H9 (cell line): Measurements from ENCODE around the gene BMERB1. TPM values are rescaled to one million over a fixed set of nuclear protein-coding genes. Genes with fewer than 3 reads are reported as not detected.

Source experiments
- DNase-seq: peaks from one replicate; pipeline ENCODE4 v3.0.0-alpha.2; 2017
- H2AFZ ChIP-seq: one replicate; pipeline ENCODE4 v1.6.1; 2013; ENCODE audit warnings: mild to moderate bottlenecking, low read length, control low read depth, moderate library complexity
- H2AK5ac ChIP-seq: 2 replicates; pipeline ENCODE4 v1.6.1; 2013; ENCODE audit warnings: low read length, control low read depth, mixed read lengths; ENCODE audit not compliant: insufficient read length
- H2BK120ac ChIP-seq: one replicate; pipeline ENCODE4 v1.6.1; 2013; ENCODE audit warnings: low read depth, mild to moderate bottlenecking, low read length, control low read depth, inconsistent platforms; ENCODE audit not compliant: poor library complexity, severe bottlenecking
- H2BK12ac ChIP-seq: 2 replicates; pipeline ENCODE4 v1.6.1; 2013; ENCODE audit warnings: low read length, control low read depth, mixed read lengths, low read depth; ENCODE audit not compliant: insufficient read length
- H2BK15ac ChIP-seq: 2 replicates; pipeline ENCODE4 v1.6.1; 2013; ENCODE audit warnings: low read depth, low read length, control low read depth
- H2BK20ac ChIP-seq: one replicate; pipeline ENCODE4 v1.6.1; 2013; ENCODE audit warnings: low read depth, mild to moderate bottlenecking, low read length, control low read depth, inconsistent platforms; ENCODE audit not compliant: poor library complexity, severe bottlenecking
- H2BK5ac ChIP-seq: 2 replicates; pipeline ENCODE4 v1.6.1; 2013; ENCODE audit warnings: low read length, control low read depth, mixed read lengths; ENCODE audit not compliant: insufficient read length
- H3K14ac ChIP-seq: 2 replicates; pipeline ENCODE4 v1.6.1; 2013; ENCODE audit warnings: low read length, control low read depth; ENCODE audit not compliant: insufficient read depth
- H3K18ac ChIP-seq: 2 replicates; pipeline ENCODE4 v1.6.1; 2013; ENCODE audit warnings: low read depth, mild to moderate bottlenecking, mixed read lengths, low read length, control low read depth; ENCODE audit not compliant: insufficient read length
- H3K23ac ChIP-seq: 2 replicates; pipeline ENCODE4 v1.6.1; 2013; ENCODE audit warnings: low read length, control low read depth, mixed read lengths, low read depth; ENCODE audit not compliant: insufficient read length
- H3K23me2 ChIP-seq: 2 replicates; pipeline ENCODE4 v1.6.1; 2013; ENCODE audit warnings: low read depth, mild to moderate bottlenecking, mixed read lengths, low read length, control low read depth; ENCODE audit not compliant: insufficient read length, poor library complexity, severe bottlenecking
- H3K27ac ChIP-seq: 2 replicates; pipeline ENCODE4 v1.5.1; 2013; ENCODE audit warnings: low read length, control low read depth, mixed read lengths, low read depth; ENCODE audit not compliant: insufficient read length
- H3K27me3 ChIP-seq: 2 replicates; pipeline ENCODE4 v1.6.1; 2013; ENCODE audit warnings: low read length, control low read depth, inconsistent platforms; ENCODE audit not compliant: insufficient read depth
- H3K4ac ChIP-seq: 2 replicates; pipeline ENCODE4 v1.6.1; 2013; ENCODE audit warnings: low read depth, mild to moderate bottlenecking, control low read depth, inconsistent platforms, low read length, moderate library complexity
- H3K4me1 ChIP-seq: 2 replicates; pipeline ENCODE4 v1.6.1; 2013; ENCODE audit warnings: low read length, control low read depth, inconsistent platforms; ENCODE audit not compliant: insufficient read depth
- H3K4me2 ChIP-seq: 2 replicates; pipeline ENCODE4 v1.6.1; 2013; ENCODE audit warnings: low read length, control low read depth, mixed read lengths; ENCODE audit not compliant: insufficient read length, insufficient read depth
- H3K56ac ChIP-seq: 2 replicates; pipeline ENCODE4 v1.6.1; 2013; ENCODE audit warnings: low read depth, mild to moderate bottlenecking, mixed read lengths, low read length, control low read depth; ENCODE audit not compliant: insufficient read length
- H3K79me1 ChIP-seq: 2 replicates; pipeline ENCODE4 v1.6.1; 2013; ENCODE audit warnings: low read depth, mild to moderate bottlenecking, moderate library complexity, low read length, control low read depth, inconsistent platforms; ENCODE audit not compliant: insufficient read depth, poor library complexity, severe bottlenecking
- H3K79me2 ChIP-seq: 2 replicates; pipeline ENCODE4 v1.6.1; 2013; ENCODE audit warnings: low read length, control low read depth, inconsistent platforms; ENCODE audit not compliant: insufficient read depth
- H3K9ac ChIP-seq: 2 replicates; pipeline ENCODE4 v1.6.1; 2013; ENCODE audit warnings: low read length, control low read depth, mixed read lengths; ENCODE audit not compliant: insufficient read length; ENCODE audit errors: extremely low read depth
- H3K9me3 ChIP-seq: one replicate; pipeline ENCODE4 v1.6.1; 2013; ENCODE audit warnings: low read depth, low read length, inconsistent platforms; ENCODE audit not compliant: control insufficient read depth
- H3T11ph ChIP-seq: one replicate; pipeline ENCODE4 v1.6.1; 2013; ENCODE audit warnings: mild to moderate bottlenecking, low read length, control low read depth, inconsistent platforms
- H4K20me1 ChIP-seq: one replicate; pipeline ENCODE4 v1.6.1; 2013; ENCODE audit not compliant: control insufficient read depth, insufficient read length, insufficient read depth
- H4K5ac ChIP-seq: 2 replicates; pipeline ENCODE4 v1.6.1; 2013; ENCODE audit warnings: low read depth, mild to moderate bottlenecking, mixed read lengths, low read length, control low read depth; ENCODE audit not compliant: insufficient read length
- H4K8ac ChIP-seq: replicated peaks from 2 replicates; pipeline ENCODE4 v1.6.1; 2013; ENCODE audit warnings: low read length, control low read depth, mixed read lengths, low read depth; ENCODE audit not compliant: insufficient read length
- H4K91ac ChIP-seq: 2 replicates; pipeline ENCODE4 v1.6.1; 2013; ENCODE audit warnings: low read depth, mild to moderate bottlenecking, moderate library complexity, mixed read lengths, low read length, control low read depth; ENCODE audit not compliant: insufficient read length
- H3K27ac Mint-ChIP-seq, 3 experiments: 2 replicates in 2 of 3; 3 replicates in 1 of 3; pipeline ENCODE4 v1.8.0; 2020 to 2021; ENCODE audit warnings: mixed read lengths in 3 of 3, mild to moderate bottlenecking in 1 of 3, moderate library complexity in 1 of 3
- H3K27me3 Mint-ChIP-seq: 2 replicates; pipeline ENCODE4 v1.8.0; 2021; ENCODE audit warnings: low read depth, mild to moderate bottlenecking, moderate library complexity, mixed read lengths
- H3K36me3 Mint-ChIP-seq, 3 experiments: 2 replicates in 2 of 3; 3 replicates in 1 of 3; pipeline ENCODE4 v1.8.0; 2020 to 2021; ENCODE audit warnings: low read depth in 3 of 3, mixed read lengths in 3 of 3; ENCODE audit not compliant: insufficient read depth in 1 of 3
- H3K4me1 Mint-ChIP-seq, 2 experiments: 2 replicates each; pipeline ENCODE4 v1.8.0; 2020; ENCODE audit warnings: mixed read lengths in 2 of 2
- H3K4me3 Mint-ChIP-seq, 2 experiments: 2 replicates in 1 of 2; 3 replicates in 1 of 2; pipeline ENCODE4 v1.8.0; 2020 to 2021; ENCODE audit warnings: mild to moderate bottlenecking in 2 of 2, mixed read lengths in 2 of 2, moderate library complexity in 1 of 2
- H3K9me3 Mint-ChIP-seq, 2 experiments: 2 replicates in 1 of 2; 3 replicates in 1 of 2; pipeline ENCODE4 v1.8.0; 2020; ENCODE audit warnings: mild to moderate bottlenecking in 2 of 2, mixed read lengths in 2 of 2, moderate library complexity in 1 of 2
- WGBS: extraction: QIAGEN DNeasy Blood & Tissue Kit; methylation state at CpG from one replicate; pipeline ENCODE4 v1.1.7; 2013; ENCODE audit warnings: missing lambda C conversion rate, low lambda C conversion rate, mixed read lengths; ENCODE audit not compliant: insufficient read length; ENCODE audit errors: extremely low coverage; 5-methylcytosine and 5-hydroxymethylcytosine counted together
- total RNA-seq: library from RNA; stranded (reverse); gene quantifications from 2 replicates; pipeline ENCODE4 v1.2.1, GENCODE V29; 2021
- TF ChIP-seq, protein P1 (sequence below): fragments of 200-600 bp; sonication (generic); conservative IDR thresholded peaks from 3 replicates; pipeline ENCODE4 v1.8.0; 2021; ENCODE audit warnings: antibody characterized with exemption, mild to moderate bottlenecking

BMERB1 gene
- total RNA-seq, 1 experiment from 2014 or later, result 19.5 TPM

DNA sequence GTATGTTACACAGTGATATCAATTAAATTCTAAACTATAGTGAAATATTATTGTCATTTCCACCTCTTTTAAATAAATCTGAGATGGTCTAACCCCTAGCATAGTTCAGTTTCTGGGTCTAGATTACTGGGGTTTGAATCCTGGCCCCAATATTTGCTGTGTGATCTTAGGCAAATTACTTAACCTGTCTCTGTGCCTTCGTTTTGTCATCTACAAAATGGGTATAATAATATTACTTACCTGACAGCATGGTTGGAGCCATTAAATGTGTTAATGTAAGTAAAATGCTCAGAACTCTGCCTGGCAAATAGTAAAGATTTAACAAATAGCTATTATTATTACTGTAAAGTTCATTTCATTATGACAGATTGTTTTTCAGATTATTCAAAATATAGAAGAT, 52.3 kb downstream of the BMERB1 start:
- Histone ChIP-seq H2BK120ac (no peak overlapping the region), H4K5ac (no peak overlapping the region), H3K4me2 (no peak overlapping the region), H3K18ac (no peak overlapping the region), H3K27me3 (no peaks in the 10 kb centered on the region), H3K79me2 (no peaks in the 10 kb centered on the region), H4K20me1 (no peaks in the 10 kb centered on the region), H3K4ac (no peak overlapping the region), H3K14ac (no peak overlapping the region), H3K27ac (no peak overlapping the region), H3K9me3 (no peaks in the 10 kb centered on the region), H3K4me1 (no peaks in the 10 kb centered on the region), H2AK5ac (no peak overlapping the region), H4K91ac (no peak overlapping the region), H2BK20ac (no peak overlapping the region), H3K56ac (no peak overlapping the region), H3K23me2 (no peaks in the 10 kb centered on the region), H2AFZ (no peak overlapping the region), H2BK12ac (no peak overlapping the region), H2BK5ac (no peak overlapping the region), H3K9ac (no peak overlapping the region), H3K79me1 (no peaks in the 10 kb centered on the region), H4K8ac (no peak overlapping the region), H3T11ph (no peak overlapping the region), H3K23ac (no peak overlapping the region), H2BK15ac (no peak overlapping the region)
- Mint-ChIP-seq H3K4me3 (no peak overlapping the region), H3K27ac (no peak overlapping the region), H3K27me3 (no peaks in the 10 kb centered on the region), H3K9me3 (no peaks in the 10 kb centered on the region), H3K36me3 (no peaks in the 10 kb centered on the region), H3K4me1 (peaks cover 14 to 16% of the 10 kb centered on the region in 2 experiments)
- TF ChIP-seq, protein P1, sequence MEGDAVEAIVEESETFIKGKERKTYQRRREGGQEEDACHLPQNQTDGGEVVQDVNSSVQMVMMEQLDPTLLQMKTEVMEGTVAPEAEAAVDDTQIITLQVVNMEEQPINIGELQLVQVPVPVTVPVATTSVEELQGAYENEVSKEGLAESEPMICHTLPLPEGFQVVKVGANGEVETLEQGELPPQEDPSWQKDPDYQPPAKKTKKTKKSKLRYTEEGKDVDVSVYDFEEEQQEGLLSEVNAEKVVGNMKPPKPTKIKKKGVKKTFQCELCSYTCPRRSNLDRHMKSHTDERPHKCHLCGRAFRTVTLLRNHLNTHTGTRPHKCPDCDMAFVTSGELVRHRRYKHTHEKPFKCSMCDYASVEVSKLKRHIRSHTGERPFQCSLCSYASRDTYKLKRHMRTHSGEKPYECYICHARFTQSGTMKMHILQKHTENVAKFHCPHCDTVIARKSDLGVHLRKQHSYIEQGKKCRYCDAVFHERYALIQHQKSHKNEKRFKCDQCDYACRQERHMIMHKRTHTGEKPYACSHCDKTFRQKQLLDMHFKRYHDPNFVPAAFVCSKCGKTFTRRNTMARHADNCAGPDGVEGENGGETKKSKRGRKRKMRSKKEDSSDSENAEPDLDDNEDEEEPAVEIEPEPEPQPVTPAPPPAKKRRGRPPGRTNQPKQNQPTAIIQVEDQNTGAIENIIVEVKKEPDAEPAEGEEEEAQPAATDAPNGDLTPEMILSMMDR, result no peak
- WGBS, result no CpG with 5 or more reads among the region's 1 CpG
- DNase-seq, result no peak
